PC-9 (cell line): ENCODE data around the gene CHDH. TPM values are rescaled to one million over a fixed set of nuclear protein-coding genes. Genes with fewer than 3 reads are reported as not detected.

Experiments used
- BruUV-seq: library from RNA; stranded (reverse); fragments of 400-500 nt; replicated peaks from 2 replicates; lab custom pipeline; 2021; lab: Mats Ljungman, UMichigan
- CTCF ChIA-PET: fragments of 300-600 bp; sonication (Branson Sonifier 250); formaldehyde crosslinking; loops from one replicate; lab custom pipeline; 2022; ENCODE audit warnings: antibody characterized with exemption; lab: Charles Lee
- POLR2A ChIA-PET: fragments of 300-600 bp; sonication (Branson Sonifier 250); formaldehyde crosslinking; loops from one replicate; lab custom pipeline; 2022; ENCODE audit warnings: antibody characterized with exemption; ENCODE audit not compliant: unreplicated experiment; lab: Charles Lee
- DNase-seq, 2 experiments: peaks; one replicate each; pipeline versions ENCODE4 v3.0.0 to v3.0.0-alpha.2; 2015 to 2022; ENCODE audit warnings: mixed read lengths in 1 of 2
- H2AFZ ChIP-seq: fragments of 200-600 bp; sonication (generic); 2 replicates; pipeline ENCODE4 v1.8.1; 2017; ENCODE audit warnings: antibody characterized with exemption
- H3F3A ChIP-seq: fragments of 200-600 bp; sonication (generic); 2 replicates; pipeline ENCODE4 v1.8.1; 2017; ENCODE audit warnings: antibody characterized with exemption, mild to moderate bottlenecking, low read depth; ENCODE audit not compliant: insufficient read depth
- H3K27ac ChIP-seq: fragments of 200-600 bp; sonication (generic); 2 replicates; pipeline ENCODE4 v1.6.1; 2016; ENCODE audit warnings: mixed run types
- H3K27me3 ChIP-seq: fragments of 200-600 bp; sonication (generic); 2 replicates; pipeline ENCODE4 v1.6.1; 2016; ENCODE audit warnings: low read depth, mixed run types; ENCODE audit not compliant: insufficient read depth
- H3K36me3 ChIP-seq: fragments of 200-600 bp; sonication (generic); 2 replicates; pipeline ENCODE4 v1.6.1; 2016; ENCODE audit warnings: low read depth, mixed run types
- H3K4me1 ChIP-seq: fragments of 200-600 bp; sonication (generic); replicated peaks from 2 replicates; pipeline ENCODE4 v1.6.1; 2016; ENCODE audit warnings: mixed run types; ENCODE audit not compliant: insufficient read depth
- H3K4me2 ChIP-seq: fragments of 200-600 bp; sonication (generic); 2 replicates; pipeline ENCODE4 v1.6.1; 2017; ENCODE audit warnings: mixed run types
- H3K4me3 ChIP-seq: fragments of 200-600 bp; sonication (generic); 2 replicates; pipeline ENCODE4 v1.6.1; 2016; ENCODE audit warnings: mixed run types
- H3K79me2 ChIP-seq: fragments of 200-600 bp; sonication (generic); 2 replicates; pipeline ENCODE4 v1.6.1; 2017; ENCODE audit warnings: low read depth, mixed run types
- H3K9me2 ChIP-seq: fragments of 200-600 bp; sonication (generic); 2 replicates; pipeline ENCODE4 v1.8.1; 2017; ENCODE audit warnings: mild to moderate bottlenecking; ENCODE audit not compliant: insufficient read depth
- H3K9me3 ChIP-seq: fragments of 200-600 bp; sonication (generic); 2 replicates; pipeline ENCODE4 v1.8.1; 2016; ENCODE audit warnings: low read depth; ENCODE audit not compliant: insufficient read depth
- H4K20me1 ChIP-seq: fragments of 200-600 bp; sonication (generic); 2 replicates; pipeline ENCODE4 v1.8.1; 2017; ENCODE audit not compliant: insufficient read depth
- CTCF ChIP-seq: fragments of 200-600 bp; sonication (generic); conservative IDR thresholded peaks from 2 replicates; pipeline ENCODE4 v1.6.1; 2017; ENCODE audit warnings: mixed run types, antibody characterized with exemption, mild to moderate bottlenecking, moderate library complexity
- EZH2 ChIP-seq: fragments of 200-600 bp; sonication (generic); IDR thresholded peaks from 2 replicates; pipeline ENCODE4 v1.8.0; 2017; ENCODE audit warnings: antibody characterized with exemption, low read depth
- intact Hi-C: fragments of 100-400 bp; cut with micrococcal nuclease; formaldehyde crosslinking; loops from one replicate; pipeline ENCODE4 v1.10.0; 2022; ENCODE audit not compliant: unreplicated experiment
- total RNA-seq: library from RNA; stranded (reverse); gene quantifications from 2 replicates; pipeline ENCODE4 v1.2.3, GENCODE V29; 2021

CHDH gene
- total RNA-seq, 1 experiment from 2014 or later: not detected

DNA sequence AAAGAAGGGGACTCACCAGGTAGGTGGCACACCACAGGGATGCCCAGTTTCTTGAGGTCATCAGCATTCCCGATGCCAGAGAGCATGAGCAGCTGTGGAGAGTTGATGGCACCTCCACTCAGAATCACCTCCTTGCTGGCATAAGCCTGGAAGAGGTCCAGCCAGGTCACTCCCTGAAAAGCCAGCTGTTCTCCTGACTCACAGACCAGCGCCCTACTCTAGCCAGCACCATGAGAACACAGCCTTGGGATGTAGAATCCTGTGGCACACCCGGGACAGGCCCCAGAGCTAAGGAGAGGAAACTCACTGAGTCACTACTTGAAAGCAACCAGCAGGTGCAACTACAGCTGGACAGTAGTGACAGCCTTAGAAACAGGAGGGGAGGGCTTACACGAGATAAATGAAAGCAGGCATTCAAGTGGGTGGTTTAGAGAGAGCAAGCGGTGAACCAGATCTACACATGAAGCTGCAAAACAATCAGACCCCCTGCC is 24.5 kb downstream of the CHDH start:
- H3F3A ChIP-seq: no peaks in the 10 kb centered on the region
- no peak for DNase-seq
- CTCF ChIA-PET: no interaction called here

GRCh38 chr3:53820756-53821580 is 25.3 kb downstream of the CHDH start:
- ChIA-PET CTCF (interaction anchor here (0.6 kb wide), 1 partner anchor 96 kb away, joined by 4 read pairs; no protein-coding TSS in a partner anchor), POLR2A (no interaction called here)

More for the DNA sequence above, 24.5 kb downstream of the CHDH start:
- no TSS peak for BruUV-seq
- Histone ChIP-seq H2AFZ (no peak overlapping the region), H3K9me2 (no peaks in the 10 kb centered on the region), H3K27ac (no peak overlapping the region), H3K36me3 (no peaks in the 10 kb centered on the region), H3K4me2 (no peak overlapping the region), H3K9me3 (no peaks in the 10 kb centered on the region), H3K27me3 (peaks cover 67% of the 10 kb centered on the region), H3K79me2 (no peaks in the 10 kb centered on the region), H3K4me3 (no peak overlapping the region), H4K20me1 (no peaks in the 10 kb centered on the region), H3K4me1 (no peaks in the 10 kb centered on the region)
- POLR2A ChIA-PET: no interaction called here
- TF ChIP-seq EZH2 (no peak), CTCF (no peak)
- intact Hi-C loops: no loop called here

GRCh38 chr3:53820084-53820483 is 26.1 kb downstream of the CHDH start:
- intact Hi-C loops: no loop called here
- H4K20me1 ChIP-seq: no peaks in the 10 kb centered on the region
- peaks cover 72% of the 10 kb centered on the region for H3K27me3 ChIP-seq
- no peaks in the 10 kb centered on the region for H3K36me3 ChIP-seq
- DNase-seq: no peak
- BruUV-seq: no TSS peak
- H3K9me2 ChIP-seq: no peaks in the 10 kb centered on the region
- no peaks in the 10 kb centered on the region for H3K9me3 ChIP-seq
- H3K79me2 ChIP-seq: no peaks in the 10 kb centered on the region
- POLR2A ChIA-PET: no interaction called here
- no peak overlapping the region for H3K27ac ChIP-seq
- TF ChIP-seq CTCF (no peak), EZH2 (no peak)
- CTCF ChIA-PET: no interaction called here
- H3K4me1 ChIP-seq: no peaks in the 10 kb centered on the region
- H2AFZ ChIP-seq: no peak overlapping the region
- H3K4me3 ChIP-seq: no peak overlapping the region
- no peak overlapping the region for H3K4me2 ChIP-seq
- no peaks in the 10 kb centered on the region for H3F3A ChIP-seq

More at GRCh38 chr3:53820756-53821580, 25.3 kb downstream of the CHDH start:
- H3K27me3 ChIP-seq: peaks cover 73% of the 10 kb centered on the region
- H3K9me2 ChIP-seq: no peaks in the 10 kb centered on the region
- no peaks in the 10 kb centered on the region for H3K9me3 ChIP-seq
- BruUV-seq: no TSS peak
- no peaks in the 10 kb centered on the region for H3K4me1 ChIP-seq
- intact Hi-C loops: no loop called here
- no peak for DNase-seq
- no peaks in the 10 kb centered on the region for H4K20me1 ChIP-seq
- no peaks in the 10 kb centered on the region for H3K36me3 ChIP-seq
- TF ChIP-seq CTCF: no peak
- TF ChIP-seq EZH2: no peak
- H3K79me2 ChIP-seq: no peaks in the 10 kb centered on the region
- no peak overlapping the region for H3K27ac ChIP-seq
- no peak overlapping the region for H3K4me2 ChIP-seq
- H3K4me3 ChIP-seq: no peak overlapping the region
- no peaks in the 10 kb centered on the region for H3F3A ChIP-seq
- no peak overlapping the region for H2AFZ ChIP-seq
